ENCODE measurements around the gene PLCL2.

The PLCL2 gene

DNA sequence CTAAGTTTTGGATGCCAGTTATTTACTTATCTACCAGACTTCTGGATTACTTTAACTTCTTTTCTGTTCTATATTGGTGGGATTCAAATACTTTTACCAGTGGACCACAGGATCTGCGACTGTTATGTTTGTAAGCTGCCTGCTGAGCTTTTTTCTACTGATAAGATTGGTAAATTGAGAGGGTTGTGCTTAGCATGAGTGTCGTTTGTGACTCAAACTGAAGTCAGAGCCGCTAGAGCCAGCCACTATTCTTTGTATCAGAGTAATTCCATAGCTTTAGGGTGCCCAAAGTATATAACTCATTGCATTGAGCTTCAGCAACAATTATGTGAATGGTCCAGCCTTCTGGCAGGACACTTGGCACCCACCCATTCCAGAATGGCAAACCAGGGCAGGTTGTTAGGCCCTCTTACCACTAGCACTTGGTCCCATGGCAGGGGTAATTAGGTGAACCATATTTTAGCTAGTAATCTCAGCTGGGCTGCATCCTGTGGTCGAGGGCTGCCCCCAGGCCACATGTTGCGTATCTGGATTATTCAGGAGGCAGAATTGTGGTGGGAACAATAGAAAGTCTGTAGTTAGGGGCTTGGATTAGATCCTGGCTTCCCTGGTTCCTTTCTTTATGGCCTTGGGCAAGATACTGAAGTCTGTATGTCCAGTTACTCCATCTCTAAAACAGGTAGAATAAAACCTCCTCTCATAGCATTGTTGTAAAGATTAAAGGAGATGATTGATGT, 6.0 kb downstream of the PLCL2 start:
- H3K79me2 ChIP-seq (ENCODE audit: insufficient read depth, low read length) = no peaks in the 10 kb centered on the region; the same call in 1 of the 2 replicates
- H3F3A ChIP-seq (ENCODE audit: insufficient read depth) = no peaks in the 10 kb centered on the region; the same call in 1 of the 2 replicates
- H3K36me3 ChIP-seq (ENCODE audit: low read length) = no peaks in the 10 kb centered on the region
- H3K9ac ChIP-seq (ENCODE audit: low read length) = no peak overlapping the region
- H3K9me3 ChIP-seq (ENCODE audit: insufficient read depth, low read length) = no peaks in the 10 kb centered on the region
- no peak overlapping the region for H3K27ac ChIP-seq (ENCODE audit: low read depth, low read length)
- H3K4me2 ChIP-seq (ENCODE audit: low read depth, low read length, poor library complexity, severe bottlenecking) = no peak overlapping the region
- no peaks in the 10 kb centered on the region for H3K9me2 ChIP-seq (replicated peaks; ENCODE audit: insufficient read depth, low read length)
- no peak for TF ChIP-seq EZH2phosphoT487 (conservative IDR thresholded peaks at IDR 0.05; ENCODE audit: low read length)
- TF ChIP-seq, protein P1, sequence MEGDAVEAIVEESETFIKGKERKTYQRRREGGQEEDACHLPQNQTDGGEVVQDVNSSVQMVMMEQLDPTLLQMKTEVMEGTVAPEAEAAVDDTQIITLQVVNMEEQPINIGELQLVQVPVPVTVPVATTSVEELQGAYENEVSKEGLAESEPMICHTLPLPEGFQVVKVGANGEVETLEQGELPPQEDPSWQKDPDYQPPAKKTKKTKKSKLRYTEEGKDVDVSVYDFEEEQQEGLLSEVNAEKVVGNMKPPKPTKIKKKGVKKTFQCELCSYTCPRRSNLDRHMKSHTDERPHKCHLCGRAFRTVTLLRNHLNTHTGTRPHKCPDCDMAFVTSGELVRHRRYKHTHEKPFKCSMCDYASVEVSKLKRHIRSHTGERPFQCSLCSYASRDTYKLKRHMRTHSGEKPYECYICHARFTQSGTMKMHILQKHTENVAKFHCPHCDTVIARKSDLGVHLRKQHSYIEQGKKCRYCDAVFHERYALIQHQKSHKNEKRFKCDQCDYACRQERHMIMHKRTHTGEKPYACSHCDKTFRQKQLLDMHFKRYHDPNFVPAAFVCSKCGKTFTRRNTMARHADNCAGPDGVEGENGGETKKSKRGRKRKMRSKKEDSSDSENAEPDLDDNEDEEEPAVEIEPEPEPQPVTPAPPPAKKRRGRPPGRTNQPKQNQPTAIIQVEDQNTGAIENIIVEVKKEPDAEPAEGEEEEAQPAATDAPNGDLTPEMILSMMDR (IDR thresholded peaks at IDR 0.05; ENCODE audit: insufficient read depth, low read length, poor library complexity, severe bottlenecking) = no peak
- no peak overlapping the region for H2AFZ ChIP-seq (ENCODE audit: low read depth, low read length, severe bottlenecking)
- H3K27me3 ChIP-seq (ENCODE audit: low read length) = no peaks in the 10 kb centered on the region
- H3K4me3 ChIP-seq (ENCODE audit: insufficient read depth, low read length, poor library complexity, severe bottlenecking) = no peak overlapping the region
- H4K20me1 ChIP-seq (ENCODE audit: low read depth, low read length) = peaks cover 12% of the 10 kb centered on the region

DNA sequence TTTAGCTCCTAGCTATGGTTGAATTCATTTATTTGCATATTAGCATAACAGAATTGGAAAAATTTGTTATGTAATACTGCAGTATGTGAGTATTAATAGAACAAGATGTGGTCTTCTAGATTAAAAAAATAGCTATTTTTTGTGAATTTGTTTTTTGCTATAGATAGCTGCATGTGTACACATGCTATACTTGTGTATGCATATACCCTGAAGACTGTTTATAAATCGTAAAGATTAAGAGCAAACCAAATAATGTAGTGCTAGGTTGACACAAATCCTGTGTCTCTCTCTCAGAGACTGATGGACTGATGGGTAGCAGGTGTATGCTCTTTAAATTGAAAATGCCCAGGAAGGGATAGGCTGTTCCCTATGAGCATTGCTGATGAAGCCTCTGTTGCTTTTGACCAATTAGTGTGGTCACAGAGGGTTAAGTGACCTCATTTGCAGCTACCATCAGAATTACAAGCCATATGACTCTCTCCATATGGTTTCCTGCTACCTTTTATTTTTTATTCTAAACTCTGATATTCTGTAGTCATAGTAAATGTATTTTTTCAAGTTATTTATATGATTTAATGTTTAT, 9.0 kb downstream of the PLCL2 start:
- no peaks in the 10 kb centered on the region; the same call in 1 of the 2 replicates for H3K79me2 ChIP-seq (ENCODE audit: insufficient read depth, low read length)
- H3K27ac ChIP-seq (ENCODE audit: low read depth, low read length) = no peak overlapping the region
- H3K9me3 ChIP-seq (ENCODE audit: insufficient read depth, low read length) = no peaks in the 10 kb centered on the region
- no peak overlapping the region for H3K4me3 ChIP-seq (ENCODE audit: insufficient read depth, low read length, poor library complexity, severe bottlenecking)
- TF ChIP-seq, protein P1 (IDR thresholded peaks at IDR 0.05; ENCODE audit: insufficient read depth, low read length, poor library complexity, severe bottlenecking) = no peak
- no peak overlapping the region for H3K9ac ChIP-seq (ENCODE audit: low read length)
- no peaks in the 10 kb centered on the region for H3K36me3 ChIP-seq (ENCODE audit: low read length)
- H3K4me2 ChIP-seq (ENCODE audit: low read depth, low read length, poor library complexity, severe bottlenecking) = no peak overlapping the region
- no peaks in the 10 kb centered on the region for H3K27me3 ChIP-seq (ENCODE audit: low read length)
- no peaks in the 10 kb centered on the region for H3F3A ChIP-seq (ENCODE audit: insufficient read depth)
- H3K9me2 ChIP-seq (replicated peaks; ENCODE audit: insufficient read depth, low read length) = no peaks in the 10 kb centered on the region
- peaks cover 7% of the 10 kb centered on the region; the same call in 1 of the 2 replicates for H4K20me1 ChIP-seq (ENCODE audit: low read depth, low read length)
- H2AFZ ChIP-seq (ENCODE audit: low read depth, low read length, severe bottlenecking) = no peak overlapping the region

DNA sequence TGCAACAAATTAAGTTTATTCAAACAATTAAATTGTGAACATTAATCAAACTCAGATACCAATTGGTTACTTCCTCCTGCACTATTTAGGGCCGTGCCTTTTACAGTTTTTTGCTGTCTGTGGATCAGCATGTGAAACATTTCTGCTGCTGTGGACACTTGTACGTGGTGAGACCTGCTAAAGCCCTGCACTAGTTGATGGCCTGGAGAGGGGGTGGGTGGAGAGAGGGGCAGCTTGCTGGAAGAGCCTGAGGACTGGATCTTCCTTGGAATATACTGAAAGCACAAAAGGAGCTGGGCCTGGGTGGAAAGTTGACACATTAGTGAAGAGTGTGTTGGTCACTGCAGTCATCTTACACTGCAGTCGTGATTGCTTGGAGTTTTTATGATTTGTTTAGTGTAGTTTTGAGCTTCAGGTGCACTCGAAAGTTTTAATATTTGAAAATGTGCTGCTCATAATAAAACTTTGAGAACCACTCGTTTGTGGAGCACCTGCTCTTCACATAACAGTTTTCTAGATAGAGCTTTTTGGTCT, 11.4 kb downstream of the PLCL2 start:
- Histone ChIP-seq H3F3A (ENCODE audit: insufficient read depth) (no peaks in the 10 kb centered on the region), H3K4me2 (ENCODE audit: low read depth, low read length, poor library complexity, severe bottlenecking) (no peak overlapping the region), H2AFZ (ENCODE audit: low read depth, low read length, severe bottlenecking) (no peak overlapping the region), H3K4me3 (ENCODE audit: insufficient read depth, low read length, poor library complexity, severe bottlenecking) (no peak overlapping the region), H4K20me1 (ENCODE audit: low read depth, low read length) (peaks cover 15% of the 10 kb centered on the region), H3K9me2 (replicated peaks; ENCODE audit: insufficient read depth, low read length) (no peaks in the 10 kb centered on the region), H3K27me3 (ENCODE audit: low read length) (no peaks in the 10 kb centered on the region), H3K27ac (ENCODE audit: low read depth, low read length) (no peak overlapping the region), H3K9me3 (ENCODE audit: insufficient read depth, low read length) (no peaks in the 10 kb centered on the region), H3K36me3 (ENCODE audit: low read length) (no peaks in the 10 kb centered on the region), H3K9ac (ENCODE audit: low read length) (no peak overlapping the region), H3K79me2 (ENCODE audit: insufficient read depth, low read length) (no peaks in the 10 kb centered on the region; the same call in 1 of the 2 replicates)
- TF ChIP-seq, protein P1 (IDR thresholded peaks at IDR 0.05; ENCODE audit: insufficient read depth, low read length, poor library complexity, severe bottlenecking) = no peak
- TF ChIP-seq EZH2phosphoT487 (conservative IDR thresholded peaks at IDR 0.05; ENCODE audit: low read length) = no peak

Measured in SU-DHL-6 (cell line).